Retinal pigment epithelial cell (primary cell): Measurements from ENCODE around the gene USP9Y.

Experiments used
- DNase-seq: peaks from one replicate; pipeline ENCODE4 v3.0.0-alpha.2; 2010; ENCODE audit warnings: low read depth
- H3K4me3 ChIP-seq: 2 replicates; pipeline ENCODE4 v1.5.1; 2011; ENCODE audit warnings: mild to moderate bottlenecking, low read length, control low read depth, moderate library complexity
- CTCF ChIP-seq: conservative IDR thresholded peaks from 2 replicates; pipeline ENCODE4 v1.5.1; 2011; ENCODE audit warnings: low read depth, low read length, control low read depth, inconsistent platforms

Gene USP9Y

GRCh38 chrY:12756021-12756420 is 55.0 kb downstream of the USP9Y start:
- no peak overlapping the region for H3K4me3 ChIP-seq
- TF ChIP-seq CTCF: no peak
- DNase-seq: no peak

GRCh38 chrY:12765976-12766375 is 64.9 kb downstream of the USP9Y start:
- no peak for TF ChIP-seq CTCF
- DNase-seq: no peak
- no peak overlapping the region for H3K4me3 ChIP-seq

DNA sequence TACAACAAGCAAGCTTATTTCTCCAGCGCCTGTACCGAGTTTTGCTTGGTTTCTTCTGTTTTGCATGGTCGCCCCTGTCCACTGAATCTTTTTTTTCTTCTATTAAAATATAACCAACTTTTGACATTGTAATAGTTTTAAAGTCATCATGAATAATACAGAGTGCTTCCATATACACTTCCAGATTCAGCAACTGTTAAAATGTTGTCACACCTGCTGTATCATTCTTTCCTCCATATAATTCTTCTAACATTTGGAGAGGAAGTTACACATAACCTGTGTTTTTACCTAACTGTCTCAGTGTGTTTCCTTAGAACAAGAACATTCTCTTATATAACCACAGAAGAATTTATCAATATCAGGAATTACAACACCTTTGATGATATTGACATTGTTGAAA is 83.5 kb downstream of the USP9Y start:
- no peak for DNase-seq
- H3K4me3 ChIP-seq: no peak overlapping the region
- TF ChIP-seq CTCF: no peak

- no peak for DNase-seq
- TF ChIP-seq CTCF: no peak
- H3K4me3 ChIP-seq: no peak overlapping the region
Observed at GRCh38 chrY:12793999-12794398, 93.0 kb downstream of the USP9Y start.

DNA sequence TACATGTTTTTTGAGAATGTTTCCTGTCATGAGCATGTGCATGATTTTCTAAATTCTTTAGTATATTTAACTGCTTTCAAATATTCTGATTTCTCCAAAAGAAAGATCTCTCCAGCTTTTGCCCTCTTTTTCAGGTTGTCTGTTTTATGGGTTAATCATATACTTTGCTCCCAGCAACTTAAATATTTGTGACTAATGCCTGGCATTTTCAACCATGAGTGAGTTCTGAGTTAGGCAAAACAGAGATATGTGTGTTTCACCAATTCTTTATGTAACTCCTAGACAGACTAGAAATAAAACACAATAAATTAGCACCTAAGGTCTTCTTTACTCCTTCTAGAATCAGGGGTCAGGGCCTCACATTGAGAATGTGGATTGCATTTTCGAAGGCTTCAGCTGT is 107.0 kb downstream of the USP9Y start:
- DNase-seq: no peak
- TF ChIP-seq CTCF: no peak
- H3K4me3 ChIP-seq: no peak overlapping the region

DNA sequence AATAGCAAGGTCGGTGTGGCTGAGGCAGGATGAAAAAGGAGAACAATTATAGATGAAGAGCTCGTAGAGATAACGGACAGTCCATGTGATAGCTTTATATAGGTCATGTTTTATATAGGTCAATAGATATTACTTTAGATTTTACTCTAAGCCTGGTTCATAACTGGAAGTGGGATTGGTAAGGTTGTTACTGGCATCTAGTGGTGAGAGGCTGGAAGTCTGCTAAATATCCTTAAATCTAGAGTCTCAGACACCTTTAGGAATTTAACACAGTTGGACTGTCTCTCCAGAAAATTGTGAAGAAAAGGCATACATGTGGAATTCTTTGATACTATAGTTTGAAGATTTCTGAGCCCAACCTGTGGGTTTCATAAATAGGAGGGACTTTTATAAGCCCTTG is 108.0 kb downstream of the USP9Y start:
- H3K4me3 ChIP-seq: no peak overlapping the region
- no peak for DNase-seq
- TF ChIP-seq CTCF: no peak

DNA sequence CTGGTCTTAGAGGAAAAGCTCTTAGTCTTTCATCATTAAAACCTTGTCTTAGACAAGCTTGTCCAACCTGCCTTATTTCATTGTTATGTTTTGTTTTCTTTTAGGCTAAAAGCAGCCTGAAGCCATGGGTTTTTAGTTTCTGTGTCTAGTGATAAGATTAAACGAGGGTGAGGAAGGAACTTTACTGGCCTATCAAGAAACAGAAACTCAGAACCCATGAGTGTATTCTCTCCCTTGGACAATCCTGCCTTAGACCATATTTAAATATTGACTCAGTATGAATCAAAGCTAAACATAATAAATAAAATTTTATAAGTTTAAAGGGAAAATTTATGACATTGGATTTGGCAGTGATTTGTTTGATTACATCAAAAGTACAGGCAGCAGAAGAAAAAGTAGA is 122.4 kb downstream of the USP9Y start:
- TF ChIP-seq CTCF: no peak
- no peak for DNase-seq
- H3K4me3 ChIP-seq: no peak overlapping the region
